Gastrocnemius medialis (tissue), 4 donors: ENCODE data around the gene RABGAP1L. TPM values are rescaled to one million over a fixed set of nuclear protein-coding genes. Genes with fewer than 3 reads are reported as not detected.
"Not testable (repeated sequence)": the region's sequence is repeated elsewhere in the genome, so short reads cannot be mapped to it uniquely, and the experiment has no call there.

ENCODE experiments used
- ATAC-seq, 2 donors: fragments of 150-250 bp; one replicate each; pipeline ENCODE4 v1.9.1; 2016
- DNase-seq, 2 donors: peaks; one replicate each; pipeline ENCODE4 v3.0.0-alpha.2; 2019
- H3K27ac ChIP-seq, 4 donors: fragments of 200-600 bp; sonication (generic); 1 replicate in 1 of 4; 2 replicates in 3 of 4; pipeline ENCODE4 v1.5.1; 2016 to 2018; ENCODE audit warnings: mild to moderate bottlenecking in 2 of 4, moderate library complexity in 1 of 4
- H3K27me3 ChIP-seq, 3 donors: fragments of 200-600 bp; sonication (generic) in 2 of 3; 1 replicate in 1 of 3; 2 replicates in 2 of 3; pipeline versions ENCODE4 v1.5.1 to v1.6.0; 2016 to 2019; ENCODE audit warnings: mild to moderate bottlenecking in 1 of 3, moderate library complexity in 1 of 3
- H3K36me3 ChIP-seq, 2 donors: fragments of 200-600 bp; sonication (generic) in 1 of 2; one replicate each; pipeline ENCODE4 v1.5.1; 2017 to 2018
- H3K4me1 ChIP-seq, 2 donors: fragments of 200-600 bp; sonication (generic) in 1 of 2; one replicate each; pipeline ENCODE4 v1.5.1; 2016 to 2017; ENCODE audit warnings: mild to moderate bottlenecking in 2 of 2
- H3K4me3 ChIP-seq, 4 donors: fragments of 200-600 bp; sonication (generic) in 3 of 4; 1 replicate in 1 of 4; 2 replicates in 3 of 4; pipeline ENCODE4 v1.5.1; 2016 to 2019; ENCODE audit warnings: mild to moderate bottlenecking in 2 of 4
- H3K9me3 ChIP-seq, 3 donors: fragments of 200-600 bp; sonication (generic) in 2 of 3; 1 replicate in 1 of 3; 2 replicates in 2 of 3; pipeline ENCODE4 v1.5.1; 2016 to 2019
- POLR2A ChIP-seq, 2 donors: fragments of 450-650 bp; IDR thresholded peaks; one replicate each; pipeline ENCODE4 v1.6.1; 2017; ENCODE audit warnings: antibody characterized with exemption in 2 of 2, mild to moderate bottlenecking in 2 of 2, moderate library complexity in 2 of 2
- in situ Hi-C, 4 donors: fragments of 200-750 bp; cut with MboI; loops; one replicate each; pipeline versions ENCODE4 v1.15.0 to v1.8.0; 2017; ENCODE audit warnings: low sequenced_read_pairs in 4 of 4
- intact Hi-C: fragments of 100-400 bp; cut with DNase I; formaldehyde crosslinking; loops from one replicate; pipeline ENCODE4 v1.15.1; 2023; ENCODE audit warnings: low total_unique reads
- total RNA-seq, 4 donors: library from RNA; depleted of rRNA; stranded (reverse); fragments of >200 nt; gene quantifications; one replicate each; pipeline versions ENCODE4 v1.1.0 to v1.2.3, GENCODE V29; 2016
- TF ChIP-seq, protein P1 (sequence below), 5 experiments: fragments of 450-650 bp in 3 of 5; fragments of 200-600 bp in 2 of 5; sonication (generic) in 2 of 5; IDR thresholded peaks in 4 of 5; conservative IDR thresholded peaks in 1 of 5; 1 replicate in 4 of 5; 2 replicates in 1 of 5; pipeline ENCODE4 v1.5.1; 2016 to 2019; ENCODE audit warnings: antibody characterized with exemption in 5 of 5, mild to moderate bottlenecking in 3 of 5, moderate library complexity in 3 of 5

Gene RABGAP1L
- total RNA-seq, 4 donors from 2014 or later: 8.8 to 22.2 (median 14.9) TPM

DNA sequence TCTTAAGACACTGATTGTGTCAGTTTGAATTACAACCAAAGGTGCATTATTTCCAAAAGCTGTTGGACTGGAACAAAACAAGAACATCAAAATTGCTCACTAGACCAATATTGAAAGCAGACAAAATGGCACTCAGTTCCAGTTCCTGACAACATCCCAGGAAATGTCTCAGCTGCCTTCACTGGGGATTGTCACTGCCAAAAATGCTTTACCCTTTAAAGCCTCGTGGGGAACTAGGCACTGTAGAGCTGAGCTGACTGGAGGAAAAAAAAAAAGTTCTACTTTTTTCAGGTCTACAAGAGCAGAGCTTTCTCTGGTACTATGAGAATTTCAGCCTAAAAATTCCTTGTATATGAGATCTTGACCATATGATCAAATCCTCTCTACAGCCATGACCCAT lies 310.4 kb downstream of the RABGAP1L start:
- TF ChIP-seq POLR2A (IDR thresholded peaks at IDR 0.05): no peak
- TF ChIP-seq, protein P1, sequence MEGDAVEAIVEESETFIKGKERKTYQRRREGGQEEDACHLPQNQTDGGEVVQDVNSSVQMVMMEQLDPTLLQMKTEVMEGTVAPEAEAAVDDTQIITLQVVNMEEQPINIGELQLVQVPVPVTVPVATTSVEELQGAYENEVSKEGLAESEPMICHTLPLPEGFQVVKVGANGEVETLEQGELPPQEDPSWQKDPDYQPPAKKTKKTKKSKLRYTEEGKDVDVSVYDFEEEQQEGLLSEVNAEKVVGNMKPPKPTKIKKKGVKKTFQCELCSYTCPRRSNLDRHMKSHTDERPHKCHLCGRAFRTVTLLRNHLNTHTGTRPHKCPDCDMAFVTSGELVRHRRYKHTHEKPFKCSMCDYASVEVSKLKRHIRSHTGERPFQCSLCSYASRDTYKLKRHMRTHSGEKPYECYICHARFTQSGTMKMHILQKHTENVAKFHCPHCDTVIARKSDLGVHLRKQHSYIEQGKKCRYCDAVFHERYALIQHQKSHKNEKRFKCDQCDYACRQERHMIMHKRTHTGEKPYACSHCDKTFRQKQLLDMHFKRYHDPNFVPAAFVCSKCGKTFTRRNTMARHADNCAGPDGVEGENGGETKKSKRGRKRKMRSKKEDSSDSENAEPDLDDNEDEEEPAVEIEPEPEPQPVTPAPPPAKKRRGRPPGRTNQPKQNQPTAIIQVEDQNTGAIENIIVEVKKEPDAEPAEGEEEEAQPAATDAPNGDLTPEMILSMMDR (IDR thresholded peaks at IDR 0.05 in 4 of 5, conservative IDR thresholded peaks at IDR 0.05 in 1 of 5): no peak
- Histone ChIP-seq H3K27ac (no peak overlapping the region), H3K36me3 (no peaks in the 10 kb centered on the region), H3K4me3 (no peak overlapping the region), H3K9me3 (no peaks in the 10 kb centered on the region), H3K27me3 (no peaks in the 10 kb centered on the region), H3K4me1 (no peaks in the 10 kb centered on the region)
- intact Hi-C loops (no loop called here), in situ Hi-C loops (no loop called here)
- DNase-seq (no peak), ATAC-seq (no peak)

DNA sequence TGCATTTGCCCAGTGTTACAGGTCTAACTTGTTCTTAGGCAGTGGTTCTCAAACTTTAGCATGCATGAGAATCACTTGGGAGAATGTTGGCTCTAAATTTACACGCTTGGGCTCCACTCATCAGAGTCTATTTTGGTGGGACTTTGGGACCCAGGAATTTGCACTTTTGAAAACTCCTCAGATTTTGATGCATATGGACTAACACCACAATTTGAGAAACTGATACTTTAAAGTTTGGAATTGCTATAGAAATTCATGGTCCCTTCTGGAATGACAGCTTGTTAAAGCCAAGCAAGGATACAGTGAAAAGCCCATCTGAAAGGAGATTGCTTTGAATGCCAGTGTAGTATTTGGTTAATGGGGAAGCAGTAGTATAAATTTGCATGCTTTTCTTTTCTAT lies 320.0 kb downstream of the RABGAP1L start:
- Histone ChIP-seq H3K4me3 (no peak overlapping the region), H3K4me1 (no peaks in the 10 kb centered on the region), H3K27ac (no peak overlapping the region), H3K27me3 (no peaks in the 10 kb centered on the region), H3K9me3 (no peaks in the 10 kb centered on the region), H3K36me3 (no peaks in the 10 kb centered on the region)
- intact Hi-C loops (no loop called here), in situ Hi-C loops (no loop called here)
- no peak for DNase-seq
- TF ChIP-seq POLR2A (IDR thresholded peaks at IDR 0.05): no peak
- TF ChIP-seq, protein P1 (IDR thresholded peaks at IDR 0.05 in 4 of 5, conservative IDR thresholded peaks at IDR 0.05 in 1 of 5): no peak
- no peak for ATAC-seq

DNA sequence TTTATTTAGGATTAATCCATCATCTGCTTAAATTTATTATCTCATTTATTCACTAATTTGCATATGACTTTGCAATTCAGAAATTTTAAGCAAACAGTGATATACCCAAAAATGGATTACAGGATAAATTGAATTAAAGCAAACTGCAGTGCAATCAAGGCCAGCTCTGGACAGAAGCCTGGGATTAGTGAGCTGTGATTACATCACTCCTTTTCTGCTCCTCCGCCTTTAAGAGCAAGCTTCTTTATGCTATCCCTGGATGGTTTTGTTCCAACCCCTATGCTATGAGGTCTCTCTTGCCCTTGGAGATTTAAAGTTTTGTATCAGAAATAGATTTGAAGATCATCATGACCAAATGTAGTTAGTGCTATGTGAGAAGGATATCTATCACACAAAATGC lies 321.0 kb downstream of the RABGAP1L start:
- Histone ChIP-seq H3K27me3 (no peaks in the 10 kb centered on the region), H3K36me3 (no peaks in the 10 kb centered on the region), H3K27ac (no peak overlapping the region), H3K9me3 (no peaks in the 10 kb centered on the region), H3K4me1 (no peaks in the 10 kb centered on the region), H3K4me3 (no peak overlapping the region)
- no peak for ATAC-seq
- in situ Hi-C loops (no loop called here), intact Hi-C loops (no loop called here)
- TF ChIP-seq POLR2A (IDR thresholded peaks at IDR 0.05): no peak
- TF ChIP-seq, protein P1 (IDR thresholded peaks at IDR 0.05 in 4 of 5, conservative IDR thresholded peaks at IDR 0.05 in 1 of 5): no peak
- no peak for DNase-seq

DNA sequence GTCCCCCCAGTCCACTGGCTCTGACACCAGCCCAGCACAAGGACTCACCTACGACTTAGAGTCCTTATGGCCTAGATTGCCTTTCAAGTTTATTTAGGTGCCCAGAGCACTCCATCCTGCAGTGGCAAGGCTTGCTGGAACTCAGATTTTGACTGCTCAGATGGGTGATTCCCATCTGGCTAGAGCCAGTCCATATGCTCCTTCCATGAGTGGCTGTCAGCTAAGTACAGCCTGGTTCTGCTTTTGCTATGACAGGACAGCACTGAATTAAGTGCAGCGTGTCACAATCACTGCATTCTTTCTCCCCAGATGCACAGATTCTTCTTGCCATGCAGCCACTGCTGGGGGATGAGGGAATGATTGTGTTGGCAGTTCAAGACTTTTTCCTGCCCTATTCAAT lies 332.3 kb downstream of the RABGAP1L start:
- Histone ChIP-seq H3K27me3 (no peaks in the 10 kb centered on the region), H3K27ac (no peak overlapping the region), H3K4me1 (no peaks in the 10 kb centered on the region), H3K9me3 (no peaks in the 10 kb centered on the region), H3K4me3 (no peak overlapping the region), H3K36me3 (no peaks in the 10 kb centered on the region)
- ATAC-seq (no peak), DNase-seq (no peak)
- intact Hi-C loops (no loop called here), in situ Hi-C loops (no loop called here)
- TF ChIP-seq, protein P1 (IDR thresholded peaks at IDR 0.05 in 4 of 5, conservative IDR thresholded peaks at IDR 0.05 in 1 of 5): no peak
- TF ChIP-seq POLR2A (IDR thresholded peaks at IDR 0.05): no peak

DNA sequence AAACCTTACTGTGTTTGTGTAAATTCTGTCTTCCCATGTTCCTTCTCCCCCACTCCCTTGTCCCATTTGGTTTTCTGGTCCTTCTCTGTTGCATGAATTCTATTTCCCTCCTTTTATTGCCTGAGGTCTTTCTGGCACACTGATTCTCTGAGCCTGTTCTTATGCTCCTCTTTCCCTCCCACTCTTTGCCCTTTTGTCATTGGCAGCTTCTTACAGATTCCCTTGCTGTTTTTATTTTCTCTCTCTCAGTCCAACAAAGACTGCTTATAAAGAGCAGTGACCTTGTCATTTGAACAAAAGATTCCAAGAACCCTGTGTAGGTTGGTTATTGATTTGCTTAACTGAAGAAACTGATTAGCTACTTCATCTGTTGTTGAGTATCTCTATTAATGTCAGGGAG lies 338.2 kb downstream of the RABGAP1L start:
- Histone ChIP-seq H3K4me1 (peaks cover 0 to 2% of the 10 kb centered on the region in 2 donors), H3K27me3 (no peaks in the 10 kb centered on the region), H3K36me3 (no peaks in the 10 kb centered on the region), H3K4me3 (no peak overlapping the region), H3K9me3 (no peaks in the 10 kb centered on the region), H3K27ac (no peak overlapping the region)
- intact Hi-C loops (no loop called here), in situ Hi-C loops (no loop called here)
- TF ChIP-seq, protein P1 (IDR thresholded peaks at IDR 0.05 in 4 of 5, conservative IDR thresholded peaks at IDR 0.05 in 1 of 5): no peak
- TF ChIP-seq POLR2A (IDR thresholded peaks at IDR 0.05): no peak
- ATAC-seq (no peak), DNase-seq (no peak)

DNA sequence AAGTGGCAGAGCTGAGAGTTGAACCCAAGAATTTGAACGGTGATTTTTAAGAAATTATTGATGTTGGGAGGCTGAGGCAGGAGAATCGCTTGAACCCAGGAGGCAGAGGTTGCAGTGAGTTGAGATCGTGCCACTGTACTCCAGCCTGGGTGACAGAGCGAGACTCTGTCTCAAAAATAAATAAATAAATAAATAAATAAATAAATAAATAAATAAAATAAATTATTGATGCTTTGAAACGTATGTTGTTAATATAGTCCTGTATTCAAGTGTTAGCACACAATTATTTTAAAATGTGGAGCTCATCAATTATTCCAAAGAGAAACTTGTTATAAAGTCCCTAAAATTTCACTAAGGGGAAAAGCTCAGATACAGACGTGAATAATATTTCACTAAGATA lies 357.4 kb downstream of the RABGAP1L start:
- in situ Hi-C loops, H3K27me3 ChIP-seq, ATAC-seq, DNase-seq, H3K9me3 ChIP-seq, H3K27ac ChIP-seq, intact Hi-C loops, H3K4me3 ChIP-seq, H3K36me3 ChIP-seq: not testable (repeated sequence)
- peaks cover 0 to 10% of the 10 kb centered on the region in 2 donors for H3K4me1 ChIP-seq
